ENCODE data around the gene ASNS. TPM values are rescaled to one million over a fixed set of nuclear protein-coding genes. Genes with fewer than 3 reads are reported as not detected.
A peak's percentile ranks its signal among the peaks of the same experiment; 100 is the strongest.

Gene ASNS
- total RNA-seq, 1 experiment from 2014 or later: 173 TPM

- Histone ChIP-seq H3K4me3 (no peak overlapping the region), H3K27me3 (ENCODE audit: insufficient read depth, low read depth) (peaks cover 22% of the 10 kb centered on the region), H2AFZ (no peak overlapping the region), H3K36me3 (ENCODE audit: low read depth) (no peaks in the 10 kb centered on the region), H3K9me3 (ENCODE audit: insufficient read depth, low read depth) (no peaks in the 10 kb centered on the region), H4K20me1 (ENCODE audit: insufficient read depth) (no peaks in the 10 kb centered on the region), H3K27ac (no peak overlapping the region), H3K4me1 (replicated peaks; ENCODE audit: insufficient read depth) (no peaks in the 10 kb centered on the region), H3K4me2 (no peak overlapping the region), H3K79me2 (ENCODE audit: low read depth) (no peaks in the 10 kb centered on the region), H3K9me2 (ENCODE audit: insufficient read depth) (no peaks in the 10 kb centered on the region), H3F3A (ENCODE audit: insufficient read depth, low read depth) (no peaks in the 10 kb centered on the region)
- ChIA-PET POLR2A (ENCODE audit: unreplicated experiment) (no interaction called here), CTCF (no interaction called here)
- peak; percentile 57 for TF ChIP-seq CTCF (conservative IDR thresholded peaks at IDR 0.05)
- TF ChIP-seq EZH2 (IDR thresholded peaks at IDR 0.05; ENCODE audit: low read depth): no peak
- no TSS peak for BruUV-seq (replicated peaks)
- peak in 1 of 2 experiments; percentile 37 for DNase-seq
- intact Hi-C loops (cut with micrococcal nuclease; ENCODE audit: unreplicated experiment): loop anchor here (2.0 to 10.0 kb wide), 2 partner anchors 169 to 1769 kb away; no protein-coding TSS in a partner anchor
Measured at GRCh38 chr7:97844036-97844435, 28.2 kb downstream of the ASNS start.

- POLR2A ChIA-PET (ENCODE audit: unreplicated experiment): no interaction called here
- BruUV-seq (replicated peaks): no TSS peak
- CTCF ChIA-PET: no interaction called here
- H3K4me3 ChIP-seq: no peak overlapping the region
- H3K4me2 ChIP-seq: no peak overlapping the region
- H3K27me3 ChIP-seq (ENCODE audit: insufficient read depth, low read depth): peaks cover 34% of the 10 kb centered on the region
- H3K27ac ChIP-seq: no peak overlapping the region
- no peaks in the 10 kb centered on the region for H3K9me2 ChIP-seq (ENCODE audit: insufficient read depth)
- no peak for DNase-seq
- TF ChIP-seq CTCF (conservative IDR thresholded peaks at IDR 0.05) (no peak), EZH2 (IDR thresholded peaks at IDR 0.05; ENCODE audit: low read depth) (no peak)
- H3K4me1 ChIP-seq (replicated peaks; ENCODE audit: insufficient read depth): no peaks in the 10 kb centered on the region
- no peak overlapping the region for H2AFZ ChIP-seq
- intact Hi-C loops (cut with micrococcal nuclease; ENCODE audit: unreplicated experiment): loop anchor here (10.0 kb wide), 1 partner anchor 1768 kb away; no protein-coding TSS in a partner anchor
- no peaks in the 10 kb centered on the region for H3K79me2 ChIP-seq (ENCODE audit: low read depth)
- no peaks in the 10 kb centered on the region for H3K9me3 ChIP-seq (ENCODE audit: insufficient read depth, low read depth)
- H3F3A ChIP-seq (ENCODE audit: insufficient read depth, low read depth): no peaks in the 10 kb centered on the region
- no peaks in the 10 kb centered on the region for H3K36me3 ChIP-seq (ENCODE audit: low read depth)
- H4K20me1 ChIP-seq (ENCODE audit: insufficient read depth): no peaks in the 10 kb centered on the region
Measured at GRCh38 chr7:97842772-97843345, 29.3 kb downstream of the ASNS start.

- Histone ChIP-seq H3F3A (ENCODE audit: insufficient read depth, low read depth) (no peaks in the 10 kb centered on the region), H3K27me3 (ENCODE audit: insufficient read depth, low read depth) (peaks cover 43% of the 10 kb centered on the region), H3K9me2 (ENCODE audit: insufficient read depth) (no peaks in the 10 kb centered on the region), H3K4me2 (no peak overlapping the region), H3K4me1 (replicated peaks; ENCODE audit: insufficient read depth) (no peaks in the 10 kb centered on the region), H2AFZ (no peak overlapping the region), H3K27ac (no peak overlapping the region), H3K9me3 (ENCODE audit: insufficient read depth, low read depth) (no peaks in the 10 kb centered on the region), H3K4me3 (no peak overlapping the region), H3K36me3 (ENCODE audit: low read depth) (no peaks in the 10 kb centered on the region), H4K20me1 (ENCODE audit: insufficient read depth) (no peaks in the 10 kb centered on the region), H3K79me2 (ENCODE audit: low read depth) (no peaks in the 10 kb centered on the region)
- BruUV-seq (replicated peaks): no TSS peak
- TF ChIP-seq CTCF (conservative IDR thresholded peaks at IDR 0.05) (no peak), EZH2 (IDR thresholded peaks at IDR 0.05; ENCODE audit: low read depth) (no peak)
- DNase-seq: no peak
- ChIA-PET CTCF (no interaction called here), POLR2A (ENCODE audit: unreplicated experiment) (no interaction called here)
- intact Hi-C loops (cut with micrococcal nuclease; ENCODE audit: unreplicated experiment): loop anchor here (10.0 kb wide), 1 partner anchor 1767 kb away; no protein-coding TSS in a partner anchor
Measured at GRCh38 chr7:97842006-97842405, 30.2 kb downstream of the ASNS start.

All from PC-9 (cell line).